ENCODE data around the gene IQCK. TPM values are rescaled to one million over a fixed set of nuclear protein-coding genes. Genes with fewer than 3 reads are reported as not detected.

Gene IQCK
- total and polyA plus RNA-seq, 2 donors (not counting 3 experiments of a cell fraction or from before 2014, with no cell fraction given), result 17.2 to 18.1 TPM

DNA sequence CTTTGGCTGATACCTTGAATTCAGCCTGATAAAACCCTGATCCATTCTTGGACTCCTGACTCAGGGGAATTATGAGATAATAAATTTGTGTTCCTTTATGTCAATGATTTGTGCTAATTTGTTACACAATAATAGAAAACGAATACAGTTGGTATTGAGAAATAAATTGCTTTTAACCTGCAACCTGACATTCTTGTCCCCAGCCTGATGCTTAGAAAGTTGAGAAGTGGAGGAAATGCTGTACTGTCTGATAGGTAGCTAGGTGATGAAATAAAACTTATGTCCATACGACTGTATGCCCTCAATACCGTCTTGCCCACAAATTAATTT is 10.5 kb downstream of the IQCK start:
- Histone ChIP-seq H3K27ac (ENCODE audit: insufficient read depth, low read depth, low read length) (no peak overlapping the region), H3K79me2 (ENCODE audit: control insufficient read depth, insufficient read depth, low read length) (no peaks in the 10 kb centered on the region), H3K4me3 (replicated peaks in 1 of 3; ENCODE audit: insufficient read depth in 1 of 3, low read depth in 1 of 3, low read length in 3 of 3) (no peak overlapping the region), H3K4me1 (ENCODE audit: control insufficient read depth, extremely low read depth, insufficient read depth, low read length) (no peaks in the 10 kb centered on the region), H4K20me1 (replicated peaks; ENCODE audit: control insufficient read depth, extremely low read depth, insufficient read depth, low read length) (no peaks in the 10 kb centered on the region), H3K9me3 (replicated peaks; ENCODE audit: control insufficient read depth, insufficient read depth, low read length) (no peaks in the 10 kb centered on the region), H2AFZ (ENCODE audit: low read depth, low read length) (no peak overlapping the region), H3K27me3 (ENCODE audit: control insufficient read depth in 2 of 2, insufficient read depth in 2 of 2, low read length in 2 of 2) (no peaks in the 10 kb centered on the region), H3K9ac (replicated peaks; ENCODE audit: extremely low read depth, insufficient read depth, low read length) (no peak overlapping the region), H3K9me1 (replicated peaks; ENCODE audit: control insufficient read depth, extremely low read depth, insufficient read depth, low read length) (no peaks in the 10 kb centered on the region), H3K4me2 (ENCODE audit: insufficient read depth, low read length) (no peak overlapping the region), H3K36me3 (ENCODE audit: control insufficient read depth in 2 of 2, extremely low read depth in 1 of 2, insufficient read depth in 2 of 2, low read length in 2 of 2) (no peaks in the 10 kb centered on the region)
- intact Hi-C loops (cut with micrococcal nuclease) (no loop called here), dilution Hi-C loops (cut with MboI; ENCODE audit: extremely low pct_ligation_motif_present, low sequenced_read_pairs) (no loop called here)
- ChIA-PET POLR2A (no interaction called here), CTCF (no interaction called here)
- DNase-seq (ENCODE audit: low read depth, low spot score), result no peak
- TF ChIP-seq JUN (IDR thresholded peaks at IDR 0.05; ENCODE audit: borderline replicate concordance, insufficient read depth, insufficient read length, low read depth) (no peak), GATA2 (IDR thresholded peaks at IDR 0.05; ENCODE audit: insufficient read depth, insufficient read length, low read depth, low read length) (no peak), MAX (IDR thresholded peaks at IDR 0.05; ENCODE audit: insufficient read depth, insufficient read length) (no peak), POLR2AphosphoS5 (IDR thresholded peaks at IDR 0.05; ENCODE audit: insufficient read depth, low read depth, low read length) (no peak), CTCF (IDR thresholded peaks at IDR 0.05; ENCODE audit: extremely low read depth in 1 of 2, insufficient read depth in 1 of 2, low read depth in 1 of 2, low read length in 2 of 2) (no peak), FOS (IDR thresholded peaks at IDR 0.05; ENCODE audit: borderline replicate concordance, insufficient read depth, low read length) (no peak), POLR2A (IDR thresholded peaks at IDR 0.05; ENCODE audit: low read depth, low read length) (no peak), EZH2 (IDR thresholded peaks at IDR 0.05; ENCODE audit: borderline replicate concordance, low read depth, low read length, severe bottlenecking) (no peak), MYC (IDR thresholded peaks at IDR 0.05; ENCODE audit: low read depth, low read length) (no peak)
- FAIRE-seq, result peak; percentile 31
- no TSS peak for BruUV-seq (replicated peaks)

Data from endothelial cell of umbilical vein (primary cell).